ELF-1 (cell line): ENCODE data around the gene MAD2L1BP.

Experiments
- DNase-seq: peaks from one replicate; pipeline ENCODE4 v3.0.0-alpha.2; 2016; ENCODE audit warnings: low read depth, low spot score

The MAD2L1BP gene

GRCh38 chr6:43666196-43666920 lies 30.7 kb downstream of the MAD2L1BP start:
- DNase-seq, result no peak

GRCh38 chr6:43667245-43668150 lies 31.9 kb downstream of the MAD2L1BP start:
- peak; percentile 96 for DNase-seq

- DNase-seq, result peak; percentile 94
Measured at GRCh38 chr6:43668151-43669028, 32.8 kb downstream of the MAD2L1BP start.

GRCh38 chr6:43669050-43669921 lies 33.6 kb downstream of the MAD2L1BP start:
- peak; percentile 55 for DNase-seq

GRCh38 chr6:43669922-43670622 lies 34.4 kb downstream of the MAD2L1BP start:
- peak; percentile 78 for DNase-seq

- DNase-seq, result no peak
Measured at GRCh38 chr6:43670623-43670986, 35.0 kb downstream of the MAD2L1BP start.

- no peak for DNase-seq
Measured at GRCh38 chr6:43671011-43671800, 35.6 kb downstream of the MAD2L1BP start.

GRCh38 chr6:43671801-43672690 lies 36.4 kb downstream of the MAD2L1BP start:
- DNase-seq, result no peak

GRCh38 chr6:43673444-43674084 lies 37.9 kb downstream of the MAD2L1BP start:
- no peak for DNase-seq

- DNase-seq, result no peak
Measured at GRCh38 chr6:43674291-43674690, 38.7 kb downstream of the MAD2L1BP start.

- no peak for DNase-seq
Measured at GRCh38 chr6:43674921-43675320, 39.3 kb downstream of the MAD2L1BP start.

- DNase-seq, result no peak
Measured at GRCh38 chr6:43676962-43677606, 41.4 kb downstream of the MAD2L1BP start.

GRCh38 chr6:43677759-43678158 lies 42.1 kb downstream of the MAD2L1BP start:
- DNase-seq, result no peak

- DNase-seq, result no peak
Measured at GRCh38 chr6:43678341-43678740, 42.7 kb downstream of the MAD2L1BP start.

GRCh38 chr6:43679057-43679456 lies 43.4 kb downstream of the MAD2L1BP start:
- DNase-seq, result no peak

GRCh38 chr6:43680308-43681200 lies 44.9 kb downstream of the MAD2L1BP start:
- DNase-seq, result no peak
